GM18520 (cell line): ENCODE measurements around the gene ZNF827.

ENCODE experiments used
- ATAC-seq: cut with Tn5 transposase; IDR thresholded peaks from one replicate; pipeline ENCODE4 v1.9.1; 2021; ENCODE audit not compliant: unreplicated experiment

Gene ZNF827

DNA sequence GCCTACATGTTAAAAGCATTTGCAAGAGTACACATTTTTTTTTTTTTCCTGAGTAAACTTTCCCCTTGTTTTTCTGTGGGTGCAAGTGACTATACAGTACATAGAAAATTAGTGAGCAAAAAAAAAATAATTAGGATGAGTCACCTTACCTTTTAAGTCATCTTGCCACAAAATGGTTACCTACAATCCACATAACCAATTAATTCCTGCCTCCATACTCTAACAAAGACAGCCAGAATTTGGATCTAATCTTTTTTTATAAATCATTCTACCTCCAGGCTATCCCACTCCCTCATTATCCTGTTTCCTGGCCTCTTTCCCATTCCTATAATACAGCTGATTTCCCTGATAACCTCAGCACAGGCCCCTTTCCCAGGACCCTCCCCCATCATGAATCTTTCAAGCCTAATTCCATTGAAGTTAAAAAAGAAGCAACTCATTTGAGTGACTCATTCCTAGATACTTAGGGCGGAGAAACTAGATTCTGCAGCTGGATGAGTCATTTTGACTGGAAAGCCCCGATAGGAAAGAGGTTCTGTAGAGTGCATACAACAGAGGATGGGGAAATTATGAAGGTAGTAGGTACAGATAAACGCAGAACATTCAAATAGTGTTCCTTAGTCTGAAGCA lies 130.5 kb downstream of the ZNF827 start:
- ATAC-seq: peak; percentile 67

- no peak for ATAC-seq
Observed at GRCh38 chr4:145805490-145805889, 133.1 kb downstream of the ZNF827 start.

GRCh38 chr4:145804116-145804515 lies 134.5 kb downstream of the ZNF827 start:
- no peak for ATAC-seq

DNA sequence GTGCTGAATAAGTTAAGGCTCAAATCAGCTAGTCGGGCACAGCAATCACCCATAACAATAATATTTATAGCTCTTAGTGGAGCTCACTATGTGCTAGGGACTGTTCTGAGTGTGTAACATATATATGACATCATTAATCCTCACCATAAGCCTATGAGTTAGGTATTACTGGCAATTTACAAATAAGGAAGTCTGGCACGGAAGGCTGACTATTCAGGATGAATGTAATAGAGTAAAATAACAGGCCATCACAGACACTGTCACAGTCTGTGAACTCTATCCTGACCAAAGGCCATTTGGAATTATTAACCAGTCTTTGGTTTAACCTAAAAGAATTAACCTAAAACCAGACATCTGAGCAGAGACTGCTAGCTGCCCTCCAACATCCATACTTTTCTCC lies 139.4 kb downstream of the ZNF827 start:
- no peak for ATAC-seq

DNA sequence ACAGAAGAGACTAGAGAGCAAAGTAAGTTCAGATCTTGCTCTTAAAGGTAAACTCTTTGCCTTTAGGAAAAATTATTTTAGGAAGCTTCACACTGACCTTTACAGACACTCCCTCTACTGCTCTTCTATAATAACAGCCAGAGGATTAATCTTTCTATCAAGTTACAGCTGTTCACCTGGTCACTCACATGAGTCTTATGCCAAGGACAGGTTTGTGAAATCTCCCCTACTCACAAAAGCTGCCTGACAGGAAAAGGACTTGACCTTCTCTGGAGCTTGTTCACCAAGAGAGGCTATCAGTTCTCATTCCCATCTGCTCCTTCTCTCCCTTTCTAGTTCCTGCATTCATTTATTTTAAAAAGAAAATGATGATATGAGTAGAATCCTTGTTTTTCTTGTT lies 141.3 kb downstream of the ZNF827 start:
- ATAC-seq: no peak

DNA sequence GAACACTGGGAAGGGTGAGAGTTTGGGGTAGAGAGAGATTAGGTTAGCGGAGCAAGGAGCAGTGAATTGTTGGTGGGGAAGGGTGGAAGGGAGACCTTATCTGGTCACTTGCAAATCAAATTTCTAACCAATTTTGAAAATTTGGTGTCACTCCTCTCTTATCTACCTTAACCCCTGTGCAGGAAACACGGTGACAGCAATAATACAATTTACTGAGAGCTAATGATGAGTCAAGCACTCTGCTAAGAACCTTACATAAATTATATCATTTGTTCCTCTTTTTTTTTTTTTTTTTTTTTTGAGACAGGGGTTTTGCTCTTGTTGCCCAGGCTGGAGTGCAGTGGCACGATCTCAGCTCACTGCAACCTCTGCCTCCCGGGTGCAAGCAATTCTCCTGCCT lies 142.3 kb downstream of the ZNF827 start:
- no peak for ATAC-seq

DNA sequence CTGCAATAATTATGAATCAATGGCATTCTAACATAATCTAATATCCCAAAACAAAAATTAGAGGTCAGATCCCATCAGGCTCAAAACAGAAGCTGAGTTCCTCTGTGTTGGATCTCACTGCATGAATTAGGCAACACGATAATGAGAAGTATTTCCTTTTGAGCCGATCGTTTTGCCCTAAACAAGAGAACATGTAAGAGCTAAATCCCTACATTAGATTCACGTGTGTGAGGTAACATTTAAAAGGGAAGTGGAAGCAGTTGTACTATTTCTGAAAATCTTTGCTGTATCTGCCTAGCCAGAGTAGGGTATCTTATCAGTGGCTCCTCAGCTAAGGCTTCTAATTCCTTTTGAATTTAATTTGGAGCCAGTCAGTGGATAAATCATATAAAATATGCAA lies 143.1 kb downstream of the ZNF827 start:
- ATAC-seq: no peak

- ATAC-seq: no peak
Observed at GRCh38 chr4:145792429-145792828, 146.2 kb downstream of the ZNF827 start.

GRCh38 chr4:145791988-145792387 lies 146.6 kb downstream of the ZNF827 start:
- ATAC-seq: no peak

- no peak for ATAC-seq
Observed at GRCh38 chr4:145788755-145789154, 149.9 kb downstream of the ZNF827 start.

- ATAC-seq: no peak
Observed at GRCh38 chr4:145786830-145787229, 151.8 kb downstream of the ZNF827 start.

- ATAC-seq: no peak
Observed at GRCh38 chr4:145786261-145786660, 152.4 kb downstream of the ZNF827 start.

- ATAC-seq: no peak
Observed at GRCh38 chr4:145785391-145786008, 153.1 kb downstream of the ZNF827 start.

- no peak for ATAC-seq
Observed at GRCh38 chr4:145784036-145784435, 154.6 kb downstream of the ZNF827 start.

- no peak for ATAC-seq
Observed at GRCh38 chr4:145782756-145783155, 155.9 kb downstream of the ZNF827 start.

DNA sequence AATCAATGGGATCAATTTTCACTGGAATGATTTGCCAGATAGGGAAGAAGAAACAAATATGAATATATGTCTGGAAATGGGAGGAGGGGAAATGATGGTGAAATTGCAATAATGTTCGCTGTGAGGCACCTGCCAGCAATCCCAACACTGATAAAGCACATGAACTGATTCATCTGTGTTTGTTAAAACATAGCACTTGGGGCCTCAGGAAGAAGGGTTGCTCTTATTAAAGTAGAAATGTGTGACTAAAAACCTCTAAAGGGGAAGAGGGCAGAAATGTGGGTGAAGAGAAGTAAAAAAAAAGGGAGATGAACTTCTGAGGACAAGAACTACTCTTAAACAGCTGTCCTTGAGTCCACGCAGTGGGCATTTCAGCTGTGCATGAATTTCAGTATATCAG lies 157.3 kb downstream of the ZNF827 start:
- no peak for ATAC-seq

DNA sequence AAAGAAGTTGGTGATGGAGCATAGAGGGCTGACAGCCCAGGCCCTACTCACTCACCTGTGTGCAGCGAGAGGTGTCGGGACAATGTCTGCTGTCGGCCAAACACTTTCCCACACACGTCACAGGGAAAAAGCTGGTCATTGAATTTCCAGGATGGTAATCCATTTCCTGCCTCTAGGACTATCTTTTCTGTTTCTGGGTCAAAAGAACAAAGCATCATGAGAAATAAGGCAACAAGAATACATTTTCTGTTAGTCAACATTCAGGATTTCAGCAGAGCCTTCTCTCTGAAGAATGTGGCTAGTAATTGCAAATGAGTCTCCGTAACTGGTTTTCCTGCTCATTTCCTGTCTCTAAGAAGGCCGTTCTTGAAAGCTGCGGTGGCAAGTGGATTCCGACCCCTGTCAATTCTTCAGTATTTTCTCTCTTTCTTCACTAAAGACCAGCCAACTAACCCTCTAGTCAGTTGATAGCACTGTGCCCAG lies 159.3 kb downstream of the ZNF827 start:
- ATAC-seq: no peak

GRCh38 chr4:145776208-145776607 lies 162.4 kb downstream of the ZNF827 start:
- ATAC-seq: no peak

DNA sequence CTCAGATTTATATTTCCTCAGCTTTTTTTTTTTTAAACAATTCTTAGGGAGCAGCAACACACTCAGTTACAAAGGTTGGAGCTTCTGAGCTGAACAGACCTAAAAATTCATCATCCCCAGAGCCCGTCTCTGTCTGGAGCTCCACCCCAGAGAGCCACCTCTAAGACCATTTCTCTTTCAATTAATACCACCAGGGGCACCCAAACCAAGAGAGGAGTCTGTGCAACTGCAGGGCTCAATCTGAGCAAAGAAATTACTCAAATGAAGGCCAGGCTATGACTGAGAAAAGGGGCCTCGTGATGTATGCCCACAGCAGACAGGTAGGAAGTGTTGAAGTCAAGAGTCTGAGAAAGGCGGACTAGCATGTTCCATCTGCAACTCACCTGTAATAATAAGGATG lies 163.2 kb downstream of the ZNF827 start:
- ATAC-seq: no peak

DNA sequence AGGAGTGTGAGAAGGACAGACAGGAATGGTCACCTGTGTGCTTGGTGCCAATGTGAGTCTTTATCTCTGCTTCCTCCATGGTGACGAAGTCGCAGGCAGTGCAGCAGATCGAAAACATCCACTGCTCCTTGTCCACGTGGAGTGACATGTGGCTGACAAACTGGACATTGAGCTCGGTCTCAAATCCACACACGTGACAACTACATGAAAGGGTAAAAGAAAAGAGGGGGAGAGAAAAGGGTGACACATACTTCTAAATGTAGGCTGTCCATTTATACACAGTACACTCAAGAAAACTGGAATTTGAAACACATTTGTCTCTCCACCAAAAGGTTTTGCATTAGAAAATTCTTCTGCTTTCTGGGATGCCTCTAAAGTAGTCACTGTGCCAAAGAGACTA lies 164.2 kb downstream of the ZNF827 start:
- no peak for ATAC-seq

DNA sequence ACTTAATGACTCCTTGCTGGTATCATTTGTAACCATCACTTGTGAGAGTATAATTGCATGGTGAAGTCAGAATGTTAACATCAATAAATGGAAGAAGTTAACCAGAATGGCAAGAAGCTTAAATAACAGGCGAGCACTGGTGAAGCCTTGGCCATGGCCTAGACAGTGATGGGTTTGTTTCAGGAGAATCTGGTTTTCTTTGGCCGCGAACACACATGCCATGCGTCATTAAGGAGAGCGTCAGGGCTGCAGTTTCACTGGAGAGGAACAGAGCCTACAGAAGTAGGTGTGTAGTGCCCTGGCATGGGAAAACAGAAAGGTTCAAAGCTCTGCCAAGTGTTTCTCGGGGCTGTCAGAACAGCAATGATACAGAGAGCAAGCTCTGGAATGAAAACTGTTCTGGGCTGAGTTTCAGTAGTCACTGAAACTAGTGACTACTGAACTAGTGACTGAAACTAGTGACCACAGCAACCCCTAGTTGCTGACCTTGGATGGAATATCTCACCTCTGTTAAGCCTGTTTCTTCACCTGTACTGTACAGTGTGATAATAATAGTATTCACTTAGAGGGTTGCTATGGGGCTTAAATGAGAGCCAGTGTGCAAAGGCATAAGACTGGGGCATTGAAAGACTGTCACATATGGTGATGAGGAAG lies 164.9 kb downstream of the ZNF827 start:
- peak; percentile 97 for ATAC-seq

DNA sequence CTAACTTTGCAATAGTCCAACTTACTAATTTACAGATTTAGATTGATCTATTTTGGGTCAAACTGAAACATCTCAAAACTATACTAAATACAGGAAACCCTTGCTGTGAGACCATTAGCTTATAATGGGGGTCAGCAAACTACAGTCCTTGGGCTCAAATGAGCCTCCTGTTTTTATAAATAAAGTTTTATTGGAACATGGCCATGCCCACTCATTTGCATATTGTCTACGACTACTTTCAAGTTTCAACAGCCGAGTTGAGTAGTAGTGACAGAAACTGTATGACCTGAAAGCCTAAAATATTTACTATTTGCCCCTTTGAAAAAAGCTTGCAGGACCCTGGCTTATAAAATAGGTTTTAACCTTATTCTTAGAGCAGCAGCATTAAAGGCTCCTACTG lies 166.3 kb downstream of the ZNF827 start:
- no peak for ATAC-seq
